ENCODE measurements around the gene ADAMTS9.

Gene ADAMTS9

GRCh38 chr3:64655160-64655559 is 32.6 kb downstream of the ADAMTS9 start:
- no peak for DNase-seq (ENCODE audit: low read depth in 2 of 2)

GRCh38 chr3:64654013-64654412 is 33.8 kb downstream of the ADAMTS9 start:
- no peak for DNase-seq (ENCODE audit: low read depth in 2 of 2)

- no peak for DNase-seq (ENCODE audit: low read depth in 2 of 2)
Measured at GRCh38 chr3:64653101-64653500, 34.7 kb downstream of the ADAMTS9 start.

- no peak for DNase-seq (ENCODE audit: low read depth in 2 of 2)
Measured at GRCh38 chr3:64651741-64652241, 36.0 kb downstream of the ADAMTS9 start.

GRCh38 chr3:64651303-64651702 is 36.5 kb downstream of the ADAMTS9 start:
- DNase-seq (ENCODE audit: low read depth in 2 of 2) = no peak

GRCh38 chr3:64650715-64651114 is 37.1 kb downstream of the ADAMTS9 start:
- DNase-seq (ENCODE audit: low read depth in 2 of 2) = no peak

GRCh38 chr3:64650096-64650622 is 37.6 kb downstream of the ADAMTS9 start:
- DNase-seq (ENCODE audit: low read depth in 2 of 2) = no peak

GRCh38 chr3:64648927-64649906 is 38.6 kb downstream of the ADAMTS9 start:
- no peak for DNase-seq (ENCODE audit: low read depth in 2 of 2)

GRCh38 chr3:64647825-64648224 is 40.0 kb downstream of the ADAMTS9 start:
- DNase-seq (ENCODE audit: low read depth in 2 of 2) = no peak

- DNase-seq (ENCODE audit: low read depth in 2 of 2) = no peak
Measured at GRCh38 chr3:64645243-64645642, 42.6 kb downstream of the ADAMTS9 start.

- no peak for DNase-seq (ENCODE audit: low read depth in 2 of 2)
Measured at GRCh38 chr3:64644483-64644882, 43.3 kb downstream of the ADAMTS9 start.

GRCh38 chr3:64642327-64643151 is 45.3 kb downstream of the ADAMTS9 start:
- no peak for DNase-seq (ENCODE audit: low read depth in 2 of 2)

GRCh38 chr3:64638981-64639481 is 48.8 kb downstream of the ADAMTS9 start:
- no peak for DNase-seq (ENCODE audit: low read depth in 2 of 2)

GRCh38 chr3:64638511-64638910 is 49.3 kb downstream of the ADAMTS9 start:
- no peak for DNase-seq (ENCODE audit: low read depth in 2 of 2)

- DNase-seq (ENCODE audit: low read depth in 2 of 2) = no peak
Measured at GRCh38 chr3:64634417-64634816, 53.4 kb downstream of the ADAMTS9 start.

- no peak for DNase-seq (ENCODE audit: low read depth in 2 of 2)
Measured at GRCh38 chr3:64631951-64632350, 55.8 kb downstream of the ADAMTS9 start.

GRCh38 chr3:64627471-64628321 is 60.1 kb downstream of the ADAMTS9 start:
- DNase-seq (ENCODE audit: low read depth in 2 of 2) = no peak

GRCh38 chr3:64627042-64627441 is 60.8 kb downstream of the ADAMTS9 start:
- DNase-seq (ENCODE audit: low read depth in 2 of 2) = no peak

GRCh38 chr3:64625381-64625780 is 62.4 kb downstream of the ADAMTS9 start:
- no peak for DNase-seq (ENCODE audit: low read depth in 2 of 2)

- DNase-seq (ENCODE audit: low read depth in 2 of 2) = no peak
Measured at GRCh38 chr3:64623125-64623524, 64.7 kb downstream of the ADAMTS9 start.
